ENCODE results near the gene GHR.
"Not testable (repeated sequence)": the region's sequence is repeated elsewhere in the genome, so short reads cannot be mapped to it uniquely, and the experiment has no call there.

- not testable (repeated sequence) for TF ChIP-seq CTCF (IDR thresholded peaks at IDR 0.05; ENCODE audit: borderline replicate concordance, extremely low read depth, low read length, poor library complexity, severe bottlenecking); EZH2 (IDR thresholded peaks at IDR 0.05; ENCODE audit: borderline replicate concordance, low read depth, low read length, severe bottlenecking)
Observed at GRCh38 chr5:42575914-42576313, 152.7 kb downstream of the GHR start.

Measured in DND-41 (cell line).